BLaER1 (cell line): ENCODE results near the gene TP53.

Source experiments
- H3K27ac ChIP-seq: shearing (Covaris generic); formaldehyde crosslinking; 2 replicates; pipeline ENCODE4 v1.8.1; 2022
- H3K27me3 ChIP-seq: shearing (Covaris generic); formaldehyde crosslinking; 2 replicates; pipeline ENCODE4 v1.8.1; 2022
- H3K36me3 ChIP-seq: shearing (Covaris generic); formaldehyde crosslinking; 2 replicates; pipeline ENCODE4 v1.8.1; 2022
- H3K4me1 ChIP-seq: shearing (Covaris generic); formaldehyde crosslinking; 2 replicates; pipeline ENCODE4 v1.8.1; 2022
- H3K4me2 ChIP-seq: shearing (Covaris generic); formaldehyde crosslinking; 2 replicates; pipeline ENCODE4 v1.8.1; 2022
- H3K4me3 ChIP-seq: shearing (Covaris generic); formaldehyde crosslinking; 2 replicates; pipeline ENCODE4 v1.8.1; 2022
- H3K9ac ChIP-seq: shearing (Covaris generic); formaldehyde crosslinking; 2 replicates; pipeline ENCODE4 v1.8.1; 2022
- H3K9me3 ChIP-seq: shearing (Covaris generic); formaldehyde crosslinking; 2 replicates; pipeline ENCODE4 v1.8.1; 2022
- H4K20me1 ChIP-seq: shearing (Covaris generic); formaldehyde crosslinking; 2 replicates; pipeline ENCODE4 v1.8.1; 2022
- Cebpa-rat ChIP-seq: shearing (Covaris generic); IDR thresholded peaks from 2 replicates; pipeline ENCODE4 v1.8.1; 2022

Gene TP53

GRCh38 chr17:7620835-7621234, 66.5 kb downstream of the TP53 start:
- Histone ChIP-seq H3K4me1 (no peaks in the 10 kb centered on the region), H3K36me3 (0 out of 2 replicates have a peak, but pooled peaks cover 6% of the 10 kb centered on the region), H3K4me3 (no peak overlapping the region), H3K4me2 (no peak overlapping the region), H3K9me3 (no peaks in the 10 kb centered on the region), H3K27me3 (no peaks in the 10 kb centered on the region), H3K9ac (no peak overlapping the region), H3K27ac (no peak overlapping the region), H4K20me1 (no peaks in the 10 kb centered on the region)
- TF ChIP-seq Cebpa-rat = no peak

GRCh38 chr17:7618608-7619007, 68.7 kb downstream of the TP53 start:
- Histone ChIP-seq H3K9me3 (no peaks in the 10 kb centered on the region), H3K27ac (no peak overlapping the region), H3K9ac (no peak overlapping the region), H3K4me1 (peaks cover 4% of the 10 kb centered on the region), H4K20me1 (peaks cover 8% of the 10 kb centered on the region; the same call in 1 of the 2 replicates), H3K36me3 (no peaks in the 10 kb centered on the region), H3K27me3 (no peaks in the 10 kb centered on the region), H3K4me3 (no peak overlapping the region), H3K4me2 (no peak overlapping the region)
- no peak for TF ChIP-seq Cebpa-rat
